HPDE6-E6E7 (cell line): ENCODE results near the gene SLC1A2.

ENCODE experiments used
- DNase-seq: peaks from one replicate; pipeline ENCODE4 v3.0.0; 2011; ENCODE audit warnings: missing footprints; ENCODE audit errors: extremely low spot score

Gene SLC1A2

DNA sequence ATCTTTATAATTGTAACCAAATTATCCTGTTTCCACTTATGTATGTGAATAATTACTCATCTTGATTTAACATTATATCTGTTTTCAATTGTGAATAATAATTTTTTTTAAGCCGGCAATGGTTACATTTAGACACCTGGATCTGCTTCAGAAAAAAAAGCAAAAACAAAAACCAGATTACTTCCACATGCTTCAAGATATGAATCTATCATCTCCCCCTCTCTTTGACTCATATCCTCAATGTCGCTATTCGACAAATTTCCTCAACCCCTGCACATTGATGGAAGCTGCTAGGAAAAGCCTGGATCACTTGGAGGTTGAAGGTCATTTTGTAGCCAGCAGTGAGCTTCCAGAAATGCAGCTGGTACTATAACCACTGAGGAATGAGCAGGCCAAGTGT is 42.7 kb downstream of the SLC1A2 start:
- DNase-seq, result no peak

DNA sequence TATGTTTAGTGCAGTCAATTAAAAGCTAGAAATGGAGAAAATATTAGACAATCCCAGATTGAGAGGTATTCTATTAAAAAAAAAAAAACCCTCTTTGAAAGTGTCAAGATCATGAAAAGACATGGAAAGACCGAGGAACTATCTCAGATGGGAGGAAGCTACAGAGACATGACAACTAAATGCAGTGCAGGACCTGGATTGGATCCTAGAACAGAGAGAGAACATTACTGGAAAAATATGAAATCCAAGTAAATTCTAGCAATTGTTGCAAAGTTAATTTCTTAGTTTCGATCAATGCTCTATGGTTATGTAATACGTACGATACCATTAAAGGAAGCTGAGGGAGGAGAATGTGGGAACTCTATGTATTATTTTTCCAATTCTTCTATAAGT is 43.2 kb downstream of the SLC1A2 start:
- DNase-seq, result no peak

DNA sequence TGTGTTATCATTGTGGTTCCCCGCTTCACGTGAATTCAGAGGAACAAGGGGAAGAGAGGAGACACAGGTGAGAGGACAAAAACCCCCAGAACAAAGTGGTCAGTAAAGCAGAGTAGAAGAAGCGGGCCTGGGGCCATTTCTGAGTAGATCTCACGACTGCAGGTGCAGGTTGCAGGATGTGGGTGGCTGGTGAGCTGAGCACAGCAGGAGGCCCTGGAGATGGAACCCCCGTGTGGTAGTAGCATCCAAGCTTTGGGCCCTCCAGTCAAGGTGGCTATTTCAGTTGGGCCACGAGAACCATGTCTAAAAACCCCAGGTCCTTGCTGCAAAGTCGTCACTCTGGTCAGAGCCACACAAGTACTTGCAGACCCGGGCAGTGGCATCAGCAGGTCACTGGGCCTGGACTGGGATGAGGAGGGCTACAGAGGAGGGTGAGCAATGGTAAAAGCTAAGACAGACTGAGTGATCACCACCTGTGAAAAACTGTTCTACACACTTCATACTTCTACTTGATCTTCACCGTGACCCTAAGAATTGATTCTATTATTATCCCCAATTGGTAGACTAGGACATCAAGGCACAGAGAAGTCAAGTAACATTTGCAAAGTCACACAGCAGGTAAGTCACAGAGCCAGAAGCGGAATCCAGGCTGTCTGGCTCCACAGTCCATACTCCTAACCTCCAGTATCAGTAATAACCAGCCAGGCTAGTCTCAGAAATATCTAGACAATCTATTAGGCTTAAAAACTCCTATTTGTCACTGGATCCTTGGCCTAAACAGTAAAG is 43.8 kb downstream of the SLC1A2 start:
- DNase-seq, result no peak

DNA sequence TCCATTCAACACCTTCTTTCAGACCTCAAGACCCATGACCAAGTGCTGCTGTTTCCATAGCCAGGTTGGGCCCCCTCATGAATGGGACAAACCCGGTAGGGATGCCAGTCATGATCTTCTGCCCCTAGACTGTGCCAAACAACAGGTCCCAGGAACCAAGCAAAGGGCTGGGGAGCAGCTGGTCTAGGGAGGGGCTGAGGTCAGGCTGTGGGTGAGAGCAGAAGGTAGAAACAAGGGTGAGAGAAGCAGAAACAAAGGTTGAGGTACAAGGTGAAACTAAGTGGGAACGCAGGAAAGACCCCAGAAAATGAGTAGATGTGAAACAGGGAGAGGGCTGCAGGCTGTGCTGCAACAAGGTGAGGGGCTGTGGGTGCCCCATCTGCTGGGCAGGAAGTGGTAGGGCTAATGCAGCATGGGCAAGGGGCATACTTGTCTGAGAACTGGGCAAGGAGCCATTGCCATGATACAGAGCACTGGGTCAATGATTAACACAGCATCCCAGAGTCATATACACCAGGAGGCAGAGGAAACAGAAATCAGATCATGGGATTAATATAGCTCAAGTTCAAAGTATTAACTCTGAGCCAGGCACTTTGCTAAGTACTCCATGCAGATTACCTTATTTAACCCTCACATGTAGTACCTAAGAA is 45.9 kb downstream of the SLC1A2 start:
- DNase-seq, result no peak

DNA sequence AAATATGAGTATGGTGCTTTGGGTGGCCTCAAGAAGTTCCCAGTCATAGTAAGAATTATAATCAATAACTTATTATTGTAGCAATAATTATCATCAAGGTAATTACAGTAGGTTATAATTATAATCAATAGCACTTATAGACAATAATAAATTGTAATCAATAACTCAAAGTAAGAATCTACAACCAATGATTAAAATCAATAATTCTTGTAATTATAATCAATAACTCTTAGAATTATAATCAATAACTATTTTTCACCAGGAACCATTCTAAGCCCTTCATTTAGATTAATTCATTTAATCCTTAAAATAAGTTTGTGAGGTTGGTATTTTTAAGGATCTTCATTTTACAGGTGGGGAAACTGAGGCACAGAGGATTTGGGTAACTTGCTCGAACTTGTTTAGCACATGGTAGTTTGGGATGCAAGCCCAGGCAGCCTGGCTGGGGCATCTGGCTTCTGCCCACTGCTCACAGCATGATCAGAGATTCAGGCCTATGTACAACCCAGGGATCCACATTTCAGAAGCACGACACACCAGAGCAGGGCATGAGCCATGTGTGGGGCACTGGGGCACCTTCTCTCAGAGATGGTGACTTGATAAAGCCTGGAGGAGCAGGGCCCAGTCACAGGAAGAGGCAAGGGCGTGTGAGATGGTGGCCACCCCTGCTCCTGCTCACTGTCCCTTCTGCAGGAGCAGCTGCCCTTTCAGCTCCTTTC is 46.6 kb downstream of the SLC1A2 start:
- DNase-seq, result no peak

DNA sequence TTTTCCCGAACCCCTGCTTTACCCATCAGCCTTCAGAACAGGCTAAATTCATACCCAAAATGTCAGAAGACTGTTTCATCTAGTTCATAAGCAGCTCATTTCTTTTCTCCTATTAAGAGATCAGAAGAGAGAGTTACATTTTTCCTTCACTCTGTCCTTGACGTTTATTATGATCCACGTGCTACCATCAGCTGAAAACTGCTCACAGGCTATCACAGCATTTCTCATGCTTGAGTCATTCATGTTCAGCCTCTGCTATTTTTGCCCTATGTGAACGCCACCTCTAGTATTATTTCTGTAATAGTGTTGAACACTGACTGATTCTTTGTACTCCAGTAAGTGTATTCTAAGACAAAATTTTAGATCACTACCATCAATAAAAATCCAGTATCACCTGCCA is 51.9 kb downstream of the SLC1A2 start:
- DNase-seq, result peak; percentile 44

DNA sequence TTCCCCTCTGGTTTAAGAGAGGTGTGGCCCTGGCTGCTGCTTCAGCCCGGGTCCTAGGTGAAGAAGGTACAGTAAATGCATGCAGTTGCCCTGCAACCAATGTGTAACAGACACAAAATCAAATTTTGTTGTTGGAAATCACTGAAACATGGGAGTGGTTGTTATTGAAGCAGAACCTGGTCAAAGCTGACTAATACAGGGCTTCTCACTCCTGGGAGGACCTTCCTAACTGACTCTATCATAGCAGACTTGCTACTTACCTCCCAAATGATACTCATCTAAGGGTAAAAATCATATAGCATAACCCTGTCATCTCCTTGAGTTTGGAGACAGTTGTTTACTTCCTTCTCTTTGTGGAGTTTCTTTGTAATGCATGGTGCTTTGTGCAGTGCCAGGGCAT is 52.6 kb downstream of the SLC1A2 start:
- DNase-seq, result no peak

DNA sequence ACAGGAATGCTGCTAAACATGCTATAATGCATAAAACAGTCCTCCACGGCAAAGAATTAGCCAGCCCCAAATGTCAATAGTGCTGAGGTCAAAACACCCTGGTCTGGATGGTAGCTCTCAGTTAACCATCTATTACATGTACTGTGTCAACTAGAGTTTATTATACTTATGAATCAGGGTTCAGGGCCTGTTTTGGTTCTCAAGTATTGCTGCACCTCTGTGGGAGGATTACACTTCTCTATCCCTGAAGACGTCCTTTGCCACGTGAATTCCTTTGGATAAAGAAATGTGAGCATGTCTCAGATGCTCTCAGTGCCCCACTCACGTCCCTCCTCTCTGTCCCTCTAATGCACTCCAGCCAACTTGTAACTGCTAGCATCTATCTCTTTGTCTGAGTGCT is 53.4 kb downstream of the SLC1A2 start:
- DNase-seq, result no peak

DNA sequence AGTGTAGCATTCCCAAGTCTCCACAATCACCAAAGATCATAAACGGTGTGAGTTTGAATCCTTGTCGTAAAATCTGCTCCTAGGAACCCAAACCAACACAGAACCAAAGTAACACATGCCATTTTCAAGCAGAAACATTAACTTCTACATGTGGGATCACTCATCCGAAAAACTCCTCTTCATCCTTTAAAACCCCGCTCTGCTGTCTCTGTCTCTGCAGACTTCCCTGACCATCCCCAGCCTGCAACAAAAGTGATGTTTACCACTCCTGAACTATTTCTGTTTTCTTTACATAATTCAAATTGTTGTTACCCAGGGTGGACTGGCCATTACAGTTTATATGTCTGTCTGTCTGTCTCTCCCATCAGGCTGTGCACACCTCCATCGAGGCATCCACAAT is 54.0 kb downstream of the SLC1A2 start:
- DNase-seq, result no peak

DNA sequence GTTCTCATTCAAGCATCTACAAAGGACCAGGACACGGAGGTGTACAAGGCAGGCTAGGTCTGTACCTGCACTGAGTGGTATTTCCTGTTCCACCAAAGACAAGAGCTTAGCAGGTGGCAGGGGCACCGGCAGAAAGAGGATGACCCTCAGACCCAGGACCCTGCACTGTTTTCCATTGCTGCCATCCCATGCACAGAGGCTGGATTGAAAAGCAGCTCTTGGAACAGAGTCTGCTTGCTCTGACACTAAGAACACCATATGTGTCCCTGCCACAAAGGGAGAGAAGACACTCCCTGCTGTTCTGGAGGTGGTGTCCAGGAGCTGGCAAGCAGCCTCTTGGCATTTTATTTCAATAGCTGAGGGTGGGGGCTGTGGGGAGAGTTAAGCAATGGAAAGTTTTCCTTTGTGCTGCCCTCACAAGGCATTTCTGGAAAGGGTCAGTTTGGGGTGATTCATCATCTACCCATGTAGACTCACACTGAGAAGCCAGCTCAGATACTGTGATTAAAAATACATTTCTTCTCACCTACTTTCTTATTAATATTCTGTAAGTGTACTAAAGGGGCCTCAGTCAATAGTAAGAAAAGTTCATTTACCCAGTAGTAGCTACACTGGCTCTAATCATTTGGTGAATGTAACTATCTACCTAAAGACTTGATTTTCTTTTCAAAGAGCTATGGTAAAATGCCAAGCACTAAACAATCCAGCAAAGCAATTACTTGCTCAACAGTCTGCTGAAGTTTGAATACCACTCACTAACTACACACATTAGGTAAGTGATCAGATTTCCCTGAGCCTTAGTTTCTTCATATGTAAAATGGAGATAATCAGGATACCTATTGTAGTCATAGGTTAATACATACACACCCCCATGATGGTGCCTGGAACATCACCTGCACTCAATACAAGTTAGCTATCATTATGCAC is 55.2 kb downstream of the SLC1A2 start:
- DNase-seq, result peak; percentile 60

DNA sequence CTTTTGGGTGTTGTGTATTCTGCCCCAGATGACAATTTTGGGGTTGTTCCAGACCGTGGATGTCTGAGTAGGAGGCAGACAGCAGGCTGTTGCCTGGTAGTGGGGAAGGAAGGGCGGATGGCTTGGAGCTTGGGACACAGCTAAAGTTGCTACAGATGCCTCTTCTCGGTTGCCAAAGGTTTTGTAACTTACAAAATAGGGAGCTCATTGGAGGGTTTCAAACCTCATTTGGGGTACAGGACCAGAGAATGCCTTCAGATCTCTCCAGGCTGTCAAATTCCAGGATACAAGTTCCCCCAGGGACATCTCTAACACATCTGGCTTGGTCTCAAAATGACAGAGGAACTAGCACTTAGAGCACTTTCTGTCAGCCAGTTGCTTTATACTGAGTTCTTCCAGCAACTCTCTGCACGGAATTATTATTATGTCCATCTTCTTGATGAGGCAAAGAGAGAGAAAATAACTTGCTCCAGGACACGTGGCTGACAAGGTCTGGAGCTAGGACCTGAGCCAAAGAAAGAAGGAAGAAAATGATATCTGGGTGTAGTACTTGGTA is 56.0 kb downstream of the SLC1A2 start:
- DNase-seq, result no peak

DNA sequence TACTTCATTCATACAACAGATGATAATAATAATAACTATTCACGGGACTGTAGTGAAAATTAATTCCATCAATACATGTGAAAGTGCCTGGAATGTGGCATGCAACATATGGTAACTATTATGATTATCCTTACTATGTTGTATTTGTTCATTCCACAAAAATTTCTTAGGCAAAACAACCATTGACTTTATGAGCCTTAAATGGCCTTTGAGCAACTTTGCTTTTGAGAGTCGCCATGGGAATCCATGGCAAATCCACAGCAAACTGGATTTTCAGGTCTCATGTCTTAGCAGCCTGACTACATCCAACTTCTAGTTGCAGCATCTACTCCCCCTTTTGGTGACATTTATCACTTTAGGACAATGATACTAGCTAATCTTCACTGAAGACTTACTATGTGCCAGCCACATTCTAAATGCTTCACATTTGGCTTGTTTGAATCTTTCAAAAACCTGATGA is 56.8 kb downstream of the SLC1A2 start:
- no peak for DNase-seq

DNA sequence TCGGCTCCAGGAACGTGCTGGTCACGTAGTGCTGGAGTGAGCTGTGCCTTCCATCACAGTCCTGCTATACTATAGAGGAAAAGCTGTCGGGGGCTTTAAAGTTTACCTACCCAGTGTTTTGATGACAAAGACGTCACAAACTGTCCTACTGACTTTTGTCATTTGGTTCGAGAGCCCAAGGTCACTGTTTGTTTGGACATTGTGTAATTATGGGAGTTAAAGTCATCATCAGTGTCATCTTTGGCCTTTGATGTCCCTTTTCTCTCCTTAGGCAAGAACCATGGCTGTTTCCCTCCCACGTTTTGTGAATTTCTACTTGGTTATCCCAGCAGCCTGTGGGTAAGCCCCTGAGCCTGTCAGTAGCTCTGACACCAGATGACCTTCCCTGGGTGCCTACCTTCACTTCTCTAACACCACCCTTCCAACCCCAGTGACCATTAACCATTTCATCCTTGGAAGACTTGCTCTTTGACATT is 59.3 kb downstream of the SLC1A2 start:
- DNase-seq, result no peak

DNA sequence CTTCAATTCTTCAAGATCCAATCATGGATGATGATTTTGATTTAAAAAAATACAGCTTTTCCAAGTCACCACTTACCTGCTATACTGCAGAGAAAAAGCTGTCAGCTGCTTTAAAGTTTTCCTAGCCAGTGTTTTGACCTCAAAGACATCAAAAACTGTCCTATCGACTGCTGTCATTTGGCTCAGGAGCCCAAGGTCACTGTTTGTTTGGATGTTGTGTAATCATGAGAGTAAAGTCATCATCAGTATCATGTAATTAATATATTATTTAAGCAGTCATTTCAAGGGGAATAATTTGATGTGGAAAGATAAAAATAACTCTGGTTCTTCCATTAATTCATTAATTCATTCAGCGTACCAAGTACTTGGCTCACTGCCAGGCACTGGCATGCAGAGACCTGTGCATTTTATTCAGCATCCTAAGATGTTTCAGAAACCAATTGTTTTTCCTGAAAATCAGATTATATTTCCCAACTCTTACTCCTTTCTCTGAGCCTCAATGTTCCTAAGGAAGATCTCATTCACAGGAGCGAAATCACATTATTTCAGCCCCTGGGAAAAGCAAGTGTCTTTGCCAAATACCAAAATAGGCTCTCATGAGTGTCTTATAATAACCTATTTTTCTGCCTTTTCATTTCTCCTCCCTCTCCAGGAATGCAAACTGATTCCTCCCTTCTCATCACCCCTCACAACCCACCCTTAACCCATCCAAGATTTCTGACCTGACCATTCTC is 59.9 kb downstream of the SLC1A2 start:
- DNase-seq, result no peak

DNA sequence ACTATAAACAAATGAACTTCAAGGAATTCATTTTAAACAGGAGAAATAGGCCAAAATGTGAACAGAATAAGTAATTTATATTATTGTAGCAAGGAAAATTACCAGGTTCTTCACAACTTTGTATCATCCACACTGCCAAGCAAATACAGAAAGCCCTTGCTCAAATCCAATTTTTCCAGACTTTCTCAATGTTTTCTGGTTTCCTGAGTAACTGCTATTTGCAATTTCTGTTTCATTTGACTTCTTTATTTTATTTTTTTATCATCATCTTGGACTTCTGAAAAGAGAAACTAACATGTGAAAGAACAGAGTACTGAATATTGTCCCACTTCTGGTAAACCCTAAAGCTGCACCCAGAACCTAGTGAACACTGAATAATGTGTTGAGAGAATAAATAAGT is 61.0 kb downstream of the SLC1A2 start:
- no peak for DNase-seq

DNA sequence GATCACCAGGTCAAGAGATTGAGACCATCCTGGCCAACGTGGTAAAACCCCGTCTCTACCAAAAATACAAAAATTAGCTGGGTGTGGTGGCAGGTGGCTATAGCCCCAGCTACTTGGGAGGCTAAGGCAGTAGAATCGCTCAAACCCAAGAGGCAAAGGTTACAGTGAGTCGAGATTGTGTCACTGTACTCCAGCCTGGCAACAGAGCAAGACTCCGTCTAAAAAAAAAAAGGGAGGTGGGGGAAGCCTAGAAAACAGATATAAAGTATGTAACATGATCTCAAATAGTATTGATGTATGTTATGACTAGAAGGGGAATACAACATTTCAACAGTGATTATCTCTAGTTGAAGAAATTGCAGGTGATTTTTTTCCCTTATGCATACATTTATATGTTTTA is 61.4 kb downstream of the SLC1A2 start:
- no peak for DNase-seq

DNA sequence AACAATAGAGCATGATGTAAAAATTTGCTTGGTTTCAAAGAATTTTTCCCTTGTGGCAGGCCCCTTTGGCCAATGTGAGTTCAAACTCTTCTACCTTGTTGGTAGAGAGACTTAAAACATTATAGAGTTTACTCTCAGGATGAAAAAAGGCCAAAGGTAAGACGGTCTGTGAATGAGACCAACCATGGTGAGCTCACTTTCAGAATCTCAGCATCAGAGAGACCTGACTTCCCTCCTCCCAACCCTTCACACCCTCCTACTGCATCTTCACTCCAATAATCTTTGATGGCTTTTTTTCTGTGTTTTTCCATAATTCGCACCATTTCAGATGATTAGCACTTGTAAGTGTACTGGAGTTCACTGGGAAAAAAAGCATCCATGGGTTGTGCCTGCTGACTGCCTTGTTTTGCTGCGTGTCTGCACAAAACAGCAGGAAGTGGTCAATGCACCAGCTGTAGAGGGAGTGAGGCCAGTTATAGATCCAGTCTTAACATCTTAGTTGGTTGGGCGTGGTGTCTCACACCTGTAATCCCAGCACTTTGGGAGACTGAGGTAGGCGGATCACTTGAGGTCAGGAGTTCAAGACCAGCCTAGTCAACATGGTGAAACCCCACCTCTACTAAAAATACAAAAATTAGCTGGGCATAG is 64.1 kb downstream of the SLC1A2 start:
- no peak for DNase-seq

DNA sequence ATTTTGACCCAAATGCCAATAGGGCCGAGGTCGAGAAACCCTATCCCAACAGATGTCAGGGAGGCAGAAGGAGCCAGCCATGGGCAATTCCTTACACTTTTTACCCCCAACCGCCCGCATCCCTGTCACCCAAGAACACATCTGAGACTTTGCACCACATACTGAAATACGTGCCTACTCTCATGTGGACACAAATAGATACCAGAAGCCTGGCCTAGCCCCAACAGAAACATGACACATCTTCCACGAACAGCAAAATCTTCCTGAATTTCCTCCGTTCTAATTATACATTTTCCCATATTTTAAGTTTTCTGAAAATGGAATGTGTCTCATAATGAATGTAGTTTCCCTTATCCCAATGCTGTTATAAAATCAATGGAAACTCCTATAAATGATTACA is 64.7 kb downstream of the SLC1A2 start:
- no peak for DNase-seq

DNA sequence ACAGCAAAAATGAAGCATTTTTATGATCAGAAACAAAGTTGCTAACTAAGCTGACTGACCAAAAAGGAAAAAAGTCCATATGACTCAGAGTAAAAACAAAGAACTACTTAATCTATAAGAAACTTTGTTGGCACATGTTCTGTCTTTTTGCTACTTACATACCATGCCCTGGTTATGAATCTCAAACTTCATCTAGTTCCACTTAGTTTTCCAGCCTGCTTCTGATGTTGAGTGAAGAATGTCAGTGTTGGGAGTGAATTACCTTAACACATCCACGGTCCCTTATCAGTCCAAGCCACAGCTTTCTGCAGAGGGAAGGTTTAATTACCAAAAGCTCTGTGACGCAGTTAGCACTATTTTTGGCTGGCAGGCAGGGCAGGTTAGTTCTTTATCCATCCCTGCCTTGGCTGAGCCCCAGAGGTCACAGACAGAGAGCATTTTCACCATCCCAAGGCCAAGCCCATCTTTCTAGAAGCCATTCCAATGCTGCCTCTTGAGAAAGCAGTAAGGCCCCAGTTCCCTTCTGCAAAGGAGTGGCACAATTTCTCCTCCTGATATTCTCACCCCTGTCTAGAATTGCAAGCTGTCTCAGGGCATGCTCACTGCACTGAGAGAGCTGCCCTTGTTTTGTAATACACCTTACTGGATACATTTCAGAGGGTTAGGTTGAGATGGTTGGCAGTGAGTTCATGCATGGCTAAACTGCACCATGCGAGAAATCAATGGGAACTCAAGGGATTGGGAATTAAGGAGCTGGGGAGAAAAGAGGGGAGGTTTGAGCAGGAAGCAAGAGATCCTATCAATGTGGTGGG is 67.1 kb downstream of the SLC1A2 start:
- DNase-seq, result peak; percentile 42
